ENCODE measurements around the gene PIGT. TPM values are rescaled to one million over a fixed set of nuclear protein-coding genes. Genes with fewer than 3 reads are reported as not detected.

PIGT gene
- 73.9 and 78.9 TPM in 2 replicates for total RNA-seq (2021)
- long read RNA-seq, transcript PIGT-202 (12 exons, 2,245 nt), result major isoform, 501 of 661 reads
- long read RNA-seq, transcript PIGT-201 (10 exons, 1,880 nt), result minor isoform, 21 of 661 reads
- long read RNA-seq, transcript PIGT-203 (11 exons, 1,971 nt), result minor isoform, 21 of 661 reads
- long read RNA-seq, transcript PIGT-246 (11 exons, 2,021 nt), result minor isoform, 10 of 661 reads
- long read RNA-seq, partial matches to known transcripts, result 33 of 661 reads
- long read RNA-seq, other reads (novel, unspliced or antisense), result 42 of 661 reads

GRCh38 chr20:45415822-45416637 is at the start of gene PIGT:
Gene PIGT, plus strand, starts transcription at chr20:45416141. Its CDS starts 16 bp downstream, at chr20:45416157.
- H2BK15ac ChIP-seq (ENCODE audit: low read depth, low read length), result no peak within 1 kb of the TSS

More at GRCh38 chr20:45415822-45416637, at the start of gene PIGT:
- Mint-ChIP-seq H3K27ac (peak within 1 kb of the TSS in 2 of 3 experiments; percentile 36 to 91; a peak in 5 of 7 replicates), H3K27me3 (ENCODE audit: low read depth) (peaks cover 5% of the 10 kb centered on the region), H3K4me1 (peaks cover 8 to 11% of the 10 kb centered on the region in 2 experiments), H3K4me3 (peak within 1 kb of the TSS; percentile 94 to 95), H3K9me3 (no peaks in the 10 kb centered on the region), H3K36me3 (ENCODE audit: insufficient read depth in 1 of 3, low read depth in 3 of 3) (peaks cover 12 to 24% (median 16%) of the 10 kb centered on the region in 3 experiments; a peak in 6 of 7 replicates)
- Histone ChIP-seq H2BK12ac (ENCODE audit: insufficient read length, low read depth, low read length) (no peak within 1 kb of the TSS), H3K56ac (ENCODE audit: insufficient read length, low read depth, low read length) (no peak within 1 kb of the TSS), H2AFZ (ENCODE audit: low read length) (no peak within 1 kb of the TSS), H3K4me1 (ENCODE audit: insufficient read depth, low read length) (no peaks in the 10 kb centered on the region; the same call in 1 of the 2 replicates), H4K8ac (replicated peaks; ENCODE audit: insufficient read length, low read depth, low read length) (no peak within 1 kb of the TSS), H3K4me2 (ENCODE audit: insufficient read depth, insufficient read length, low read length) (peak within 1 kb of the TSS; percentile 94), H2AK5ac (ENCODE audit: insufficient read length, low read length) (no peak within 1 kb of the TSS), H2BK20ac (ENCODE audit: low read depth, low read length, poor library complexity, severe bottlenecking) (no peak within 1 kb of the TSS), H4K91ac (ENCODE audit: insufficient read length, low read depth, low read length) (no peak within 1 kb of the TSS), H3K79me1 (ENCODE audit: insufficient read depth, low read depth, low read length, poor library complexity, severe bottlenecking) (no peaks in the 10 kb centered on the region), H3K18ac (ENCODE audit: insufficient read length, low read depth, low read length) (peak within 1 kb of the TSS; percentile 37), H3K27ac (ENCODE audit: insufficient read length, low read depth, low read length) (no peak within 1 kb of the TSS), H3K4ac (ENCODE audit: low read depth, low read length) (no peak within 1 kb of the TSS), H2BK5ac (ENCODE audit: insufficient read length, low read length) (no peak within 1 kb of the TSS), H3K79me2 (ENCODE audit: insufficient read depth, low read length) (peaks cover 2% of the 10 kb centered on the region; the same call in 1 of the 2 replicates), H3K9ac (ENCODE audit: extremely low read depth, insufficient read length, low read length) (peak within 1 kb of the TSS; percentile 71), H4K20me1 (ENCODE audit: control insufficient read depth, insufficient read depth, insufficient read length) (no peaks in the 10 kb centered on the region), H4K5ac (ENCODE audit: insufficient read length, low read depth, low read length) (no peak within 1 kb of the TSS), H3K14ac (ENCODE audit: insufficient read depth, low read length) (peak within 1 kb of the TSS; percentile 65), H3K23ac (ENCODE audit: insufficient read length, low read depth, low read length) (no peak within 1 kb of the TSS), H2BK120ac (ENCODE audit: low read depth, low read length, poor library complexity, severe bottlenecking) (no peak within 1 kb of the TSS), H3K9me3 (ENCODE audit: control insufficient read depth, low read depth, low read length) (no peaks in the 10 kb centered on the region), H3K27me3 (ENCODE audit: insufficient read depth, low read length) (no peaks in the 10 kb centered on the region), H3K23me2 (ENCODE audit: insufficient read length, low read depth, low read length, poor library complexity, severe bottlenecking) (peaks cover 7% of the 10 kb centered on the region), H3T11ph (ENCODE audit: low read length) (no peak within 1 kb of the TSS)
- peak; percentile 89 for DNase-seq
- WGBS (ENCODE audit: extremely low coverage, insufficient read length, low lambda C conversion rate), result no CpG with 5 or more reads among the region's 52 CpGs
- no peak for TF ChIP-seq CTCF (conservative IDR thresholded peaks at IDR 0.05)

All from H9 (cell line).